Head of caudate nucleus (tissue), 42 donors: ENCODE results near the gene ARPP19.
"Not testable (repeated sequence)": the region's sequence is repeated elsewhere in the genome, so short reads cannot be mapped to it uniquely, and the experiment has no call there.

Source experiments
- DNase-seq, 42 donors: peaks; one replicate each; pipeline versions ENCODE4 v3.0.0 to v3.0.0-alpha.2; 2020 to 2021; ENCODE audit warnings: mixed read lengths in 7 of 42
- intact Hi-C: fragments of 100-400 bp; cut with DNase I; formaldehyde crosslinking; loops from one replicate; pipeline ENCODE4 v1.15.0; 2022

ARPP19 gene, protein sequence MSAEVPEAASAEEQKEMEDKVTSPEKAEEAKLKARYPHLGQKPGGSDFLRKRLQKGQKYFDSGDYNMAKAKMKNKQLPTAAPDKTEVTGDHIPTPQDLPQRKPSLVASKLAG

DNA sequence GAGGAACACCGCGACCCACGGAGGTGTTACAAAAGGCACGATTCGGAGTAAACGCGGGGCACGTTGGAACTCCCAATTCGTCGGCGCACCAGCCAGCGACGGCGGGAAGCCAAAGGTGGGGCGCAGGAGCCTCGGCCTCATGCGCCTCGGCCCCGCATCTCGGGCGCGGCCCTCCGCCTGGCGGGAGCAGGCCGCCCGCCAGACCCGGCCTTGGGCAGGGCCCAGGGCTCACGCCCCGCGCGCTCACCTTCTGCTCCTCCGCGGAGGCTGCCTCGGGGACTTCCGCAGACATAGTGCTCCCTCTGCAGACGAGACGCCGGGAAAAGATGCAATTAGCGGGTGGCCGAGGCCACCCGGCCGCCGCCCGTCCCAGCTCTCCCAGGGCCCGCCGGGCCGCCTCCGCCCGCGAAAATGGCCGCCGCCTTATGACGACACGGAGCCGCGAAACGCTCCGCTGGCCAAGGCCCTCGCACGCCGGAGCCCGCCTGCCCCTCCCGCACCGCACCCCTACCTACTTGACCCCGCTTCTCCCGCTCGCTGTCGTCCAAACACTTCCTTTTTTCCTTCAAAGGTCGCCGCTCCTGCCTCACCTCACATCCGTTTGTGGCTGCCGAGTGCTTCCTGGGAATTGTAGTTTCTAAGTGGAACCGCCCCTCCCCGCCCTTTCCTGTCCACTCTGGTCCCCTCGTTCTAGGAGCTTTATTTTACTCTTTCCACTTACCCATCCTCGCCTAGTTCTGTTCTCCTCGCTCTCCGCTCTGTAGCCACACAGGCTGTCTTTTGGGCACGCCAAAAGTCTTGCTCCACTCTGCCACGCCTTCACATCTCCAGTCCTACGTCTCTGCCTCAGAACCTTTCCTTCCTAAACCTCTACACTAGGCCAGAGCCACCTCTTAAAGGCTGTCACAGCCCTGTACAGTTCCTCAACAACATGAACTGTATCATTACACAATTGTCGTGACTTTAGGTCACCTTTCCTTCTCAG is at the start of gene ARPP19:
TSS of gene ARPP19 (minus strand) at position 430 of the 985 bp plus-strand sequence. CDS start at position 292, 138 bp downstream.
- DNase-seq, result peak; percentile 78 to 97 (median 91)
- intact Hi-C loops, result loop anchor here (2.0 to 10.0 kb wide), 2 partner anchors 40 to 304 kb away; partner anchors contain the start of gene MYO5A

DNA sequence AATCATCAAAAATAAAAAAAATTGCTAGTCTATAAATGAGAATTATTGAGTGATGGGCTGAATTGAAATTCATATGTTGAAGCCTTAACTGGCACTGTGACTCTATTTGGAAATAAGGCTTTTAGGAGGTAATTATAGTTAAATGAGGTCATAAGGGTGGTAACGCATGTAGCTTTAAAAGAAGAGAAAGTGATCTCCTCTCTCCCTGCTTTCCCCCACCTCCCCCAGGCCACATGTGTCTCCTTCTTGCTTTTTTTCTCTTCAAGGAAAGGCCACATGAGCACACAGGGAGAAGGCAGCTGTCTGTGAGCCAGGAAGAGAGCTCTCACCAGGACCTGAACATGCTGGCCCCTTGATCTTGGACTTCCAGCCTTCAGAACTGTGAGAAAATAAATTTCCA is 48.2 kb upstream of the ARPP19 start:
- DNase-seq, result no peak
- intact Hi-C loops, result no loop called here

DNA sequence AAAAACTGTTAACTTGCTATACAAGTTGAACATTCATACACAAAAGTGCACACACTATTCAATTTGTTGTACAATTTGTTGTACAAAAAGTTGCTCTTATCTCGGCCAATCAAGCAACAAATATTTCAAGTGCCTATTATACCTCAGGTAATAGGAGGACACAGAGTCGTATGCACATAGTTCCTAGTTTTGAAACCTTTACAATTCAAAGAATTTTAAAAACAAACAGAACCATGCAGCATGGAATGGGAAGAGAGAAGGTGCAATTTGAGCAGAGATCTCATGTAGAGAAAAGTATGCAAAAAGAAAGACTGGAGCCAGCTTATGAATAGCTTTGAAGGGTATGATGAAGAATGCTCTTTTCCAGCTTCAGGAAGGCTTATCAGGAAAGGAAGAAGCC is 46.5 kb upstream of the ARPP19 start:
- no peak for DNase-seq
- intact Hi-C loops, result no loop called here

DNA sequence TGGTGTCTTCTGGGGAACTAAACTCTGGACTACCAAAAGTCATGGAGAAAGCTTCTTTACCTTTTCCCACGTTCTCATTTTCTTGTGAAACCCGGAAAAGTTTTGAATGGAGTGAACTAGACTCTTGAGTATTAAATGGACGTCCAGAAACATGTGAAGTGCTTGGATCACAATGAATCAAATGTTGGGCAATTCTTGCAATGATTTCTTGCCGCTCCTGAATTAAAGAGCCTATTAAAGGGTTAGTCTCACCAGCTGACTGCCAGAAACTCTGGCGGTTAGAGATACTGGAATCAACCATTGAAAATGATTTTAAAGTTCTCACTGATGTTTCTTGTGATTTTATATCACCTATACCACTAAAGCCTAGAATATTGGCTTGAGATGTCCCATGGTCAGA is 40.8 kb upstream of the ARPP19 start:
- no peak for DNase-seq
- intact Hi-C loops, result no loop called here

DNA sequence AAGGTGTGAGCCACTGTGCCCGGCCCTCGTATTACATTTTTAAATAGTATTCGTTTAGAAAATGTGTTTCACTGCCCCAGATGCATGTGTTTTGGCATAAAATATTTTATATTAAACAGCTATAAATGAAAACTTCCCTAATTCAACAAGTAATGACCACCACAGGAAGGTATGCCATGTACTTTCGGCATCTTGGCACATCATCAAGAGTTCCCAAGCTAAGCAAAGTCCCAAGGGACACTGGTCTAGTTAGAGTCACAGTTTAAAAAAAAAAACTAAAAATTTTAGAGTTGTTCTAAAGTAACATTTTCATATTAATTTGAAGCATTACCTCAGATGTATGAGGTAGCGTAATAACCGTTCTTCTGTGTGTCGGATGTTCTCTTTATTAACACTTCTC is 15.6 kb upstream of the ARPP19 start:
- no peak for DNase-seq
- intact Hi-C loops, result no loop called here

DNA sequence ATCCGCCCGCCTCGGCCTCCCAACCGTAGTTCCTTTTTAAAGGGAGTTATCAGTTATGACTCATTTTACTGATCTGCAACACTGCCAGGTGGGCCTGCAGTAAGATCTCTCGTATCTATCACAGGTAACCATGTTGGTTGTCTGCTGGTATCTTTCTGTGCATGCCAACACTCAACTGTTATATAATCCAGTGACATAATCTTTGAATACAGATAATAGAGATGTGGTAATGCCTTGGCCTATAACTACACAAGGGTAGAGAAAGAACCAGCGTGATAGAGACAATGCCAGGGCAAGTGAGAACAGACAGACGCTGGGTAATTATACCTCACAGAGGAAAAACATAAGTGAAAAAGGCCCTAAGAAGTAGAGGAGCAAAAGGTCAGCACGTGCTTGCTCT is 11.0 kb upstream of the ARPP19 start:
- intact Hi-C loops, result no loop called here
- DNase-seq, result no peak

DNA sequence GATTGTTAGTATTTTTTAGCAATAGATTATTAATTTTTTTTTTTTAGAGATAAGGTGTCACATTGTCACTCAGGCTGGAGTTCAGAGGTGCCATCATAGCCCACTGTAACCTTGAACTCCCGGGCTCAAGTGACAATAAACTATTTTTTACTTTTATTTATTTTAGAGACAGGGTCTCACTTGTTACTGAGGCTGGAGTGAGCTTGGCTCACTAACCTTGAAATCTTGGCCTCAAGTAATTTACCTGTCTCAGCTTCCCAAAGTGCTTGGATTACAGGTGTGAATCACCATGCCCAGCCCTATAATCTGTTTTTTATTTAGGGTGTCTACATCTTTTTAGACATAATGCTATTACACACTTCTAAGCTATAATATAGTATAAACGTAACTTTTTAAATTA is 7.9 kb upstream of the ARPP19 start:
- DNase-seq, result no peak
- intact Hi-C loops, result no loop called here

DNA sequence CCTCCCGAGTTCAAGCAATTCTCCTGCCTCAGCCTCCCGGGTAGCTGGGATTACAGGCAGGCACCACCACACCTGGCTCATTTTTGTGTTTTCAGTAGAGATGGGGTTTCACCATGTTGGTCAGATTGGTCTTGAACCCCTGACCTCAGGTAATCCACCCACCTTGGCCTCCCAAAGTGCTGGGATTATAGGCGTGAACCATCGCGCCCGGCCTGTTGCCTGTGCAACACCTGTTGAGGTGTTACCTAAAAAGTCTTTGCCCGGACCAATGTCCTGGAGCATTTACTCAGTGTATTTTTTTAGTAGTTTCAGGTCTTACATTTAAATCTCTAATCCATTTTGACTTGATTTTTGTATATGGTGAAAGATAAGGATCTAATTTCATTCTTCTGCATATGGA is 6.7 kb upstream of the ARPP19 start:
- intact Hi-C loops, DNase-seq: not testable (repeated sequence)

DNA sequence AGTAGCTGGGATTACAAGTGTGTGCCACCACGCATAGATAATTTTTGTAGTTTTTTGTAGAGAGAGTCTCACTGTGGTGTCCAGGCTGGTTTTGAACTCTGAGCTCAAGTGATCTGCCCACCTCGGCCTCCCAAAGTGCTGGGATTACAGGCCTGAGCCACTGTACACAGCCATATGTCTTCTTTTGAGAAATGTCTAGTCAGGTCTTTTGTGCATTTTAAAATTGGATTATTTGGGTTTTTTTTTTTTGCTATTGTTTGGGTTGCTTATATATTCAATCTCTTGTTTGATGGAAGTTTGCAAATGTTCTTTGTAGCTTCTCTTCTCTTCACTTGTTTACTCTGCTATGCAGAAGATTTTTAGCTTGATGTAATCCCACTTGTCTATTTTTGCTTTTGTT is 6.2 kb upstream of the ARPP19 start:
- intact Hi-C loops, result no loop called here
- DNase-seq, result no peak

DNA sequence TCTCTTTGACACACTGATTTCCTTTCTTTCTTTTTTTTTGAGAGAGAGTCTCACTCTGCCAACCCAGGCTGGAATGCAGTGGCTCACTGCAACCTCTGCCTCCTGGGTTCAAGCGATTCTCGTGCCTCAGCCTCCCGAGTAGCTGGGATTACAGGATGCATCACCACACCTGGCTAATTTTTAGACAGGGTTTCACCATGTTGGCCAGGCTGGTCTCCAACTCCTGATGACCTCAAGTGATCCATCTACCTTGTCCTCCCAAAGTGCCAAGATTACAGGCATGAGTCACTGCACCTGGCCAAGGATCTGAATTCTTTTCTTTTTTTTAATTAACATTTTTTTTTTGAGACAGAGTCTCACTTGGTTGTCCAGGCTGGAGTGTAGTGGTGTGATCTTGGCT is 5.8 kb upstream of the ARPP19 start:
- not testable (repeated sequence) for DNase-seq
- intact Hi-C loops, result loop anchor here (5.0 kb wide), 1 partner anchor 103 kb away; the partner anchor contains the start of gene ATOSA

DNA sequence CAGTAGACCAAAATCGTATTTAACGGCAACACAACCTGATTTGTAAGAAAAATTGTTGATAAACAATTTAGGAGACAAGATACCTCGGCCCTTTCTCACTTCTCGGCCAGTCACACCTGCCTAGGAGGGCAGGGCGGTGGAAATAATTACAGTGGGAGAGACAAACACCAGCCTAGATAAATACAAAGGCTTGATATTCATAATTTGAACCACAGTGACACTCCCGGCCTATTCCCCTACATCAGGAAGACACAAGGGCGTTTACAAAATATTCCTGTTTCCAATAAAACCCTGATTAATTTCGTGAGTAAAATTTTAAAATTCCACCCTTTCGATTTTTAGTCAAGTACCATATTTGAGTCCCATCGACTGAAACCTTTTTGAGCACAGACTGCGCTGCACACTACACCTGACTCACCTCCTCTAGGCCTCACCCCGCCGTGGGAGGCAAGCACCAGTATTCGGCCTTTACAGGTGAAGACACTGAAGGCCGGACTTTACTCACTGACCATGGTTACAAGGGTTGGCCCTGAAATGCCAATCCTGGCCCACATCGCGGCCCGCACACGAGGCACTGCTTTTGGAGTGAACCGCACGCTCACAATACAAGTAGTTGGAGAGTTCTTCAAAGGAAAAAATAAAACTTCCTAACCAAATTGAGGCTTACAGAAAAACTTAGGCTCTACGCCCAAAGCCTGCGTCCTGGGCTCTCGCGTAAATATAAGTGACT is 794 bp downstream of the ARPP19 start:
- intact Hi-C loops, result loop anchor here (2.0 to 10.0 kb wide), 2 partner anchors 39 to 303 kb away; partner anchors contain the start of gene MYO5A
- peak in 26 of 42 donors; percentile 19 to 63 (median 30) for DNase-seq

DNA sequence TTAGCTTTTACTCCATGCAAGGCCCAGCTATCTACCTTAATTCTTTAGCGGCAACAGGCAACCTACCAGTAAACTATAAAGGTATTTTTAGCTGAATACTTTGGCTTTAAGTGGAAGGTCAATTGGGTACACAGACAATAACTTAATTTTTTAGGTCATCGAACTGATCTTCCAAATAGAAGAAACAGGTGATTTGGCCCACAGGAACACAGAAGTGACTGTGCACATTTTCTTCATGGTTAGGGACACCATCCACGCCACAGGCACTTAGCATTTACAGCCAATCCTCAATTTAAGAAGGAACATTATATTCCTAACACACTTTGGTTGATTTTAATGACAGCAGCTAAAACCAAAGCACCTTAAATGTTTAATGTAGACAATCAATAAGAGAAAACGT is 1.9 kb downstream of the ARPP19 start:
- DNase-seq, result no peak
- intact Hi-C loops, result loop anchor here (10.0 kb wide), 1 partner anchor 302 kb away; no protein-coding TSS in a partner anchor

DNA sequence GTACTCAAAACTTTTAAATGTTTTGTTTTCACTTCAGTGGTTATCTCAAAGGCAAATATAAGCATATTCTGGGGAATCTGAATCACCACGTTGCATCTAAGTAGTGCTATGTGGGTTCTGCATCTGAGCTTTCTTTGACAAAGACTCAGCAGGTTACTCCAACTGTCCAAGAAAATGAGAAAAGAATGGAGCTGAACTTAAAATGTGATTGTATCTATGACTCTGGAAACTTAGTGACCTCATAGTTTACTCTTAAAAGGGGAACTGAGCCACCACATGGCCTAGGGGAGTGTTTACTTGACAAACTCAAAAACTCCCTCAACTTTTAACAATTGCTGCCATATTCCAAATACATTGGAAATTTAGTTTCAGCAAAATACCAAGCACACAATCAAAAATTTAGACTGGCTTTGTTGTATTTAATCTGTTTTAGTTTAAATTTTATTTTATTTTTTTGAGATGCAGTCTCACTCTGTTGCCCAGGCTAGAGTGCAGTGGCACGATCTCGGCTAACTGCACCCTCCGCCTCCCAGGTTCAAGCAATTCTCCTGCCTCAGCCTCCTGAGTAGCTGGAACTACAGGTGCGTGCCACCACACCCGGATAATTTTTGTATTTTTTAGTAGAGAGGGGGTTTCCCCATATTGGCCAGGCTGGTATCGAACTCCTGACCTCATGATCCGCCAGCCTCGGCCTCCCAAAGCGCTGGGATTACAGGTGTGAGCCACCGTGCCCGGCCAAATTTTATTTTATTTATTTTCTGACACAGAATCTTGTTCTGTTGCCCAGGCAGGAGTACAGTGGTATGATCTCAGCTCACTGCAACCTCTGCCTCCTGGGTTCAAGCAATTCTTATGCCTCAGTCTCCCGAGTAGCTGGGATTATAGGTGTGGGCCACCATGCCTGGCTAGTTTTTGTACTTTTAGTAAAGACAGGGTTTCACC is 3.1 kb downstream of the ARPP19 start:
- intact Hi-C loops, result loop anchor here (10.0 kb wide), 1 partner anchor 301 kb away; no protein-coding TSS in a partner anchor
- DNase-seq, result not testable (repeated sequence)

DNA sequence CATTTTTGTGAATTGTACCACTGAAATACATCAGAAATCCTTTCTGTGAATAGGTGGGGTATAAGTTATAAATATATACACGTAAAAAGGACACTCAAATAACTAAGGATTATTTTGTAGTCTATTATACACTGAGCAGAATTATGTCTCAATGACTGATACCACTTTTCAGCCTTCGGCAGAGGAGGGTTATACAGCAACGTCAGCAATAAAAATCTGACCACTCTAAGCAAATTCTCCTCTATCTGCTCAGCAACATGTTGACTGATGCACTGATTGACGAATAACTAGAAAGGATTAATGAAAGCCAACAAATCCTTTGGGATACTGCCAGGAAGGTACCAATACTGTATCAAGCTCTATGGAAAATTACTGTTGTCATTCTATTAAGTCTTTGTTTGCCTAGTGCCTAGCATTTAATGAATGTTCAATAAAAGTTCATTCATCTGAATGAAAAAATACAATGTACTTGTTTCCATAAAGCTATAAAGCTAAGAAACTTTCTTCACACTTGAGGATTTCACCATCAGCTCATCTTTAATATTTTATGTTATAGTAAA is 5.2 kb downstream of the ARPP19 start:
- intact Hi-C loops, result loop anchor here (10.0 kb wide), 1 partner anchor 299 kb away; no protein-coding TSS in a partner anchor

DNA sequence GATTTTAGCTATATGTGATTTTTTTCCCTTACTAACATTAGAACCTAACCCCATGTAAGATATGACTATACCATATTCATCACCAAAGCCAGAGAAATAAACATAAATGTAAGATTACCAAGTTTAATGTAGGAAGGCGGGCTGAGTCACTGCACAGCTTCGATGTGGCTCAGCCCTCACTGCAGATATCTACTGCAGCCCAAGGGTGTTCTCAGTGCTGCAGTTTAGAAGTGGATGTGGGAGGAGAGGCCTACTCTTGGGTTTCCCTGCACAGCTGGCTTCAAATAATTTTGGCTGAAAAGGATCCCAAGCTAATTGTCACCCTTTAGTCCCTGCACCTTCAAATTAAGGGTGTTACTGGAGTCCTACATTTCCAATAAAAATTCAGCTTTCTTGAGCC is 9.3 kb downstream of the ARPP19 start:
- intact Hi-C loops, result no loop called here

More for the DNA sequence above, 5.2 kb downstream of the ARPP19 start:
- DNase-seq, result no peak

DNA sequence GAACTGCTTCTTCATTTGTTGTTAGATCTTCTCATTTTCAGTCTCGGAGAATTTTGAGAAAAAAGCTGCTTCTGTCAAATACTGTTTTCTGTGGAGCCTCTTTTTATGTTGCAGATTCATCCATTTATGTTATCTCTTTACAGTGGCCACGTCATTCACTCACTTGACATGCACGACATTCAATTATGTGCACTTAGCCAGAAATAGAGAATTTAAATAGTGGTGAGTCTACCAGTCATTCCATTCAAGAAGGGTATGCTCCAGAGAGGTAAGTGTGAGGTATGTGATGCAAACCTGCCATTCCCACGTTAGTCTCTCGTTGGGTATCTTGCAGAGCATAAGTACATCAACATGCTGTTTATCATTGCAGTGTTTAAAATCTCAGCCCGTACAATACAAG is 9.8 kb downstream of the ARPP19 start:
- no peak for DNase-seq
- intact Hi-C loops, result no loop called here

More for the DNA sequence above, 9.3 kb downstream of the ARPP19 start:
- peak in 14 of 42 donors; percentile 14 to 52 (median 39) for DNase-seq

DNA sequence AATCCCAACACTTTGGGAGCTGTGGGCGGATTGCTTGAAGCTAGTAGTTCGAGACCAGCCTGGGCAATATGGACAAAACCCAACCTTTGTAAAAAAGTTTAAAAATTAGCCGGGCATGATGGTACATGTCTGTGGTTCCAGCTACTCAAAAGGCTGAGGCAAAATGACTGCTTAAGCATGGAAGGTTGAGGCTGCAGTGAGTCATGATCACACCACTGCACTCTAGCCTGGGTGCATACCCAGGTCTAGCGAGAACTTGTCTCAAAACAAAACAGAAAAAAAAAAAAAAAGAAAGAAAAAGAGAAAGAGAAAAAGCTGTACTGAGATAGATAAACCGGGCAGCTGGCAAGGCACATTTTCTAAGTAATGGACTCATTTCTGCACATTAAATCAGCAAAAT is 10.6 kb downstream of the ARPP19 start:
- intact Hi-C loops, result no loop called here
- DNase-seq, result peak in 5 of 42 donors; percentile 24 to 46 (median 39)

DNA sequence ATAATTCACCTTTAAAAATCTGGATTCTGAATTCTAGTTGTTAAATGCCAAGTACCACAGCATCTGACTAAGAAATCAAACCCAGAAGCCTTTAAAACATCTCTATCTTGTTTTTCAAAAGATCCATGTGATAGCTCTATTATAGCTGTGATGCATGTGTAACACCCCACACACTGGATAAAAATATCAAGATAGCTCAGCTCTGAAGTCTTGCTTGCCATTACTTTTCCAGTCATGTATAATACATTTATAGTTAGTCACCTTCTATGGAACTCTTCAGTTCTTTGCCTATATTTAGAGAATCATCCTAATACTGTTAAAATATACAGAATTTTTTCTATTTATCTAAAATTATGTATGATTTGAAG is 11.6 kb downstream of the ARPP19 start:
- intact Hi-C loops, result no loop called here
- peak in 1 of 42 donors; percentile 19 for DNase-seq
